ENCODE results near the gene HIRIP3.

DNA sequence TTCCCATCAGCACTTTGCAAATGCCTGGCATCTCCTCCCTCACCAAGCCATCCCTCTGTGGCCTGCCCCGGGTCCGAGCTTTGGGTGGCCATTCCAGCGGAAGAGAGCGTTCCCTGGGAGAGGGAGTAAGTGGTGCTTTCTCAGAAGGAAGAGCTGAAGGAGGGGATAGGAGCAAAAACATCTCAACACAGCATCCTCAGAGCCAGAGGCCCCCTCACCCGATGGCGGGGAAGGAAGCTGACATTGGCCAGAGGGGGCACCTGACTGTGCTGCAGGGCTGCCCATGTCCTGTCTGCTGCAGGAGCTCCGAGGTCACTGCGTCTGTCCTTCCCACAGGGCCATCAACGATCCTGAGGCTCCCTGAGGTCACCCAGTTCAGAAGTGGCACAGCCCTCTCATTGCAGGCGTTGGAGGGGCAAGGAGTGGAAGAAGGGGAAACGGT lies 36.1 kb upstream of the HIRIP3 start:
- TF ChIP-seq POLR2A (IDR thresholded peaks at IDR 0.05) (no peak), CTCF (IDR thresholded peaks at IDR 0.05) (no peak)

Measured in breast epithelium (tissue), 3 donors.